Measurements from ENCODE around the gene RCAN2.

RCAN2 gene

DNA sequence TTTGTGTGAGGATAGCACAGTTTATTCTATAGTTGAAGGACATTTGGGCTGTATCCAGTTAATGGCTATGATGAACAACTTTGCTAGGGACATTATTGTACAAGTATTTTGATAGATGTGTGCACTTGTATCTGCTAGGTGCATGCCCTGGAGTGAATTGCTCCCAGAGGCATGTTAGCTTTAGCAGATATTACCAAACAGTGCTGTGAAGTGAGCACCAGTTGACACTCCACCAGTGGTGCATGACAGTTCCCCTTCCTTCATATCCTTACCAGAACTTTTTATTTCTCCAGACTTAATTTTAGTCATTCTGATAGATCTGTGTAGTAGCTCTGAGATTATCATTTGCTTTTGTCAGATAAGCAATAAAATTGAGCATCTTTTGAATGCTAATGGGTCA, 271.6 kb downstream of the RCAN2 start:
- no peak for DNase-seq (ENCODE audit: low read depth, low spot score)

DNA sequence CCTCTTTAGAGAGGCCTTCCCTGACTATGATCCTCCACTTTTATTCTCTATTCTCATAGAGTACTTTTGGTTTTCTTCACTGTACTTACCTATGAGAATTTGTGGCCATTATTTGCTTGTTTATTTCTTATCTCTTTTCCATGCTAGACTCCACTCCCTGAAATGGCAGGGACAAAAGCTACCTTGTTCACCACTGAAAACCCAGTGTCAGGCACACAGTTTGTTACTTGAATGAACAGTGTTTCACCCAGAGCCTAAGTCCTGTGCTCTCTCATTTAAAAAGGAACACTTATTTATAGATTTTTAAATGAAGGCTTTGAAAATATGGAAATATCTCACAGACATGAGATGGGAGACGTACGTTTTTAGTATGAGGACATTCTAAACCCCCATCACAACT, 272.8 kb downstream of the RCAN2 start:
- DNase-seq (ENCODE audit: low read depth, low spot score) = no peak

DNA sequence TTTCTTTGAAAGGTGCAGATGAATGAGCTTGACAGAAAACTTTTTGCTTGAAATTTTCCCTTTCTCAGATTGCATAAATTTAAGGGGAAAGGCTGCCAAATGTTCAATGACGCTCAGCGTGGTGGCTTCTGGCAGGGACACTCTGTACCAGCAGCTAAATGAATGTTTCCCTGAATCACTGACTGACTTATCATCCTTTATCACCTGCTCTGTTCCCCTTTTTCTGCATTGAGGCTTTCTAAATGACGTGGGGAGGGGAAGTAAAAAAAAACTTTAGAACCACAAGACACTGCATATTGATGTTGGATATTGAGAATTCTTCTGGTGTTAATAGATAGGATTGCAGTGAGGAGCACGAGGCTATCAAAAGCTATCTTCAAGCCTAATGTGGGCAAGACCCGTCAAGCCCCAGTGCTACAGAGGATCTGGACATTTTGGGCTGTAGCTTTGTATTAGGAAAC, 273.5 kb downstream of the RCAN2 start:
- DNase-seq (ENCODE audit: low read depth, low spot score) = no peak

DNA sequence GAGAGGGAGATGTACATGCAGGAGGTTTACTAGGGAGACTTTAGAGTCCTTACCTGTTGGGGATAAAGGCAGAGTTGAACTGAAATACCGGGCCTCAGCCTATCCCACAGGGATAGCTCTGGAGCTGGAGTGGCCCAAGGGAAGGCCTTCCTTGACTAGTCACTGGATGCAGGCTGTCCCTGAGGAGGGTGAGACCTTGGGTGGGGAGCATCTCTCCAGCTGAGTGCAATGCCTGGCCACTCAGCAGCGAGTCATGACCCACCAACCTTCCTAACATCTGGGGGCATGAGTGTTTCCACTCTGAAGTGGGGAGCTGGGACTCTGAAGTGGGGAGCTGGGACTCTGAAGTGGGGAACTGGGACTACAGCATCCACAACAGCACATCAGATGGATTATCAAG, 274.4 kb downstream of the RCAN2 start:
- no peak for DNase-seq (ENCODE audit: low read depth, low spot score)

- DNase-seq (ENCODE audit: low read depth, low spot score) = no peak
These were observed 275.5 kb downstream of the RCAN2 start for GRCh38 chr6:46215777-46216176.

DNA sequence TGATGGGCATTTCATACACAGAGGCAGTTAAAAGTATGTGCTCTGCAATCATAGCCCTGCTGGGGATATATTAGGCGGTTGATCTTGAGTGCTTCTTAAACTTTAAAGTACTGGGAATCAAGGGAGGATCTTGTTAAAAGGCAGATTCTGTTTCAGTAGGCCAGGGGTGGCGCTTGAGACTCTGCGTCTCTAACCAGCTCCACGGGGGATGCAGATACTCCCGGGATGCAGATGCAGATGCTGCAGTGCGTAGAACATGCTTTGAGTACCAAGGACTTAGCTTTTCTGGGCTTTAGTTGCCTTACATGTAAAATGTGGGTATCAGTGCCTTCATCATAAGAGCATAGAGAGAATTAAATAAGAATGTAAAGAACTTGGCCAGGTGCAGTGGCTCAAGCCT, 276.0 kb downstream of the RCAN2 start:
- DNase-seq (ENCODE audit: low read depth, low spot score) = no peak

GRCh38 chr6:46211917-46212316, 279.3 kb downstream of the RCAN2 start:
- DNase-seq (ENCODE audit: low read depth, low spot score) = no peak

- DNase-seq (ENCODE audit: low read depth, low spot score) = no peak
These were observed 281.0 kb downstream of the RCAN2 start for GRCh38 chr6:46210294-46210693.

- DNase-seq (ENCODE audit: low read depth, low spot score) = no peak
These were observed 282.9 kb downstream of the RCAN2 start for GRCh38 chr6:46208303-46208702.

GRCh38 chr6:46207174-46207573, 284.1 kb downstream of the RCAN2 start:
- DNase-seq (ENCODE audit: low read depth, low spot score) = no peak

DNA sequence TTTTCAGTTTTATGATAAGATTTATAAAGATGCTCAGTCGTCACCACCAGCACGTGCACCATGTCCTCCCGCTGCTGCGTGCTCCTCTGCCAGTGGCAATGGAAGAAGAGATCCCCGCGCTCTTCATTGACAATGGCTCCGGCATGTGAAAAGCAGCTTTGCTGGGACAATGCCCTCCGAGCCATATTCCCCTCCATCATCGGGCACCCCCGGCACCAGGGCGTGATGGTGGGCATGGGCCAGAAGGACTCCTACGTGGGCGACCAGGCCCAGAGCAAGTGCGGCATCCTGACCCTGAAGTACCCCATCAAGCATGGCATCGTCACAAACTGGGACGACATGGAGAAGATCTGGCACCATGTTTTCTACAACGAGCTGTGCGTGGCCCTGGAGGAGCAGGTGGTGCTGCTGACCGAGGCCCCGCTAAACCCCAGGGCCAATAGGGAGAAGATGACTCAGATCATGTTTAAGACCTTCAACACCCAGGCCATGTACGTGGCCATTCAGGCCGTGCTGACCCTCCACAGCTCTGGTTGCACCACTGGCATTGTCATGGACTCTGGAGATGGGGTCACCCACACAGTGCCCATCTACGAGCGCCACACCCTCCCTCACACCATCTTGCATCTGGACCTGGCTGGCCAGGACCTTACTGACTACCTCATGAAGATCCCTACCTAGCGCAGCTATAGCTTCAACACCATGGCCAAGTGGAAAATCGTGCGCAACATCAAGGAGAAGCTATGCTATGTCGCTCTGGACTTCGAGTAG, 286.2 kb downstream of the RCAN2 start:
- no peak for DNase-seq (ENCODE audit: low read depth, low spot score)

DNA sequence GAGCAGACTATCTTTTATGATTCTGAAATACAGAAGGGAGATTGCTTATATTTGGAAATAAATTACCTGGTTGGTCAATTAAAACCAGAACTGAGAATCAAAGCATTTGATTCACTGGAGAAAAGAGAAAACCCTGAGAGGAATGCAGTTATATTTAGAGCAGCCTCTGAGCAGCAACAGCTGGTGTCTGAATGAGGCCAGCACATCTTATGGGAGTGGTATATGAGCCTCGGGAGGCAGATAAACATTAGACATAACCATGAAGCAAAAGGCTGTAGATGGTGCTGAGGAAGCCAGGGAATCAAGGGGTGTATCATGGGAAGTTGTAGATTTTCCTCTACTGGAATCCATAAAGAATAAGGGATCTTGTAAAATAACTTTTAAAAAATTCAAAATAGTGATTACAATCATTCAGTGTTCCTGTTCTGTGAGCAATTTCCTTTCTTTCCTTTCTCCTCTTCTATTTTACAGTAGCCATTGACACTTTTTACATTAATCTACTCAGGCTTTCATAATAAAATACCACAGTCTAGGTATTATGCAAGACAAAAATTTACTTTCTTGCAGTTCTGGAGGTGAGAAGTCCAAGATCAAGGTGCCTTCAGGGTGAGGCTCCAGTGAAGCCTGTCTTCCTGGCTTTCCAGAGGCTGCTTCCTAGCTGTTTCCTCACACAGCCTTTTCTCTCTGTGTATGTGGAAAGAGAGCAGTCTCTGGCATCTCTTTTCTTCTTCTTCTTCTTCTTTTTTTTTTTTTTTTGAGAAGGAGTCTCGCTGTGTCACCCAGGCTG, 287.7 kb downstream of the RCAN2 start:
- no peak for DNase-seq (ENCODE audit: low read depth, low spot score)

DNA sequence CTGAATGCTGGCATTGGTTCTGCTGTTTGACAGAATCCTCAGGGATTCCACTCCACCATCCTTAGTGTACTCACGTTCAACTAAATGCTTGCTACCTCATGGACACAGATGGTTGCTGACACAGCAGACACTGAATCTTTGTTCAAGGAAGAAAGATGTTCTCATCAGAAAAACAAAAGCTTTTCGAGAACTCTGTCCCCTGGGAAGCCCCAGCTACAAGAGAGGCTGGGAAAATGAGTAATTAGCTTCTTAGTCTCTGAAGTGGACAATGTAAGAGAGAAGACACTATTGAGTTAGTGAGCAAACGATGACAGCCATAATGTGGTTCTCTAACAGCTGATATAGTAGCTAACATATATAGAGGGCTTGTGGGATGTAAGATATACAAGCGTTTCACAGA, 289.5 kb downstream of the RCAN2 start:
- no peak for DNase-seq (ENCODE audit: low read depth, low spot score)

DNA sequence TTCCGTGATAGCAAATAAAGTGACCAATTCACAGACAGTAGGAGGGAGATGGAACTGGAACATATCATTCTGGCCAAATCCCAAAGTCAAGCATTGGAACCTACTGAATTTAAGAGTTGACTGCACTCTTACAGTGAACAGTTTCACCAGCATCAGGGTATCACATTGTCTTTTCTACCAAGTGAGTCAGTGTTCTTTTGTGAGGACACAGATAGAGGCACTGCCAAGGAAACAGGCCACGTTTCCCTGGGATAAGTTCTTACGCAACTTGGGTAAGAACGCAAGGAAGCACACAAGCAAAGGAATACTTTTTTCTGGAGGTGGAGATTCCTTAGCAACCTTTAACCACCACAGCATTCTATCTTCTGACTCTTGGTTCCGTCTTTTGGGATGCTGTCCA, 291.9 kb downstream of the RCAN2 start:
- no peak for DNase-seq (ENCODE audit: low read depth, low spot score)

DNA sequence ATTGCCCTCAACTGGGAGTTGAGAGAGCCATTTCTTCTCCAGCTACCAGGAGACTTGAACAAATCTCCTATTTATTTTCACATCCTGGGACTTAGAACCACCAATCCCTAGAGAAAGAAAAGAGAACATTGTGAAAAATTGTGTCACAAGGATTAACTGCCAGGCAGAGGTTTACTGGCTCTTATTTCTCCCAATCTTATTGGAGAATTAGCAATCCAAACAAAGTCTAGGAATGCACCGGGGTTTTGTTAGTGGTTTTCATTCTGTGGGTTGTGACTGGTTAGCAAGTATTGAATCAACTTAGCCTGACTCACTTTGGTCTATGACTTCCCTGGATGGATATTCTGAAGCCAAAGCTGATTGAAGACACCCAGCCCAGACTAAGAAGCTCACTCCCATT, 299.3 kb downstream of the RCAN2 start:
- no peak for DNase-seq (ENCODE audit: low read depth, low spot score)

GRCh38 chr6:46190889-46191288, 300.4 kb downstream of the RCAN2 start:
- DNase-seq (ENCODE audit: low read depth, low spot score) = no peak

- DNase-seq (ENCODE audit: low read depth, low spot score) = no peak
These were observed 301.5 kb downstream of the RCAN2 start for GRCh38 chr6:46189726-46190125.

- no peak for DNase-seq (ENCODE audit: low read depth, low spot score)
These were observed 304.7 kb downstream of the RCAN2 start for GRCh38 chr6:46186583-46186982.

DNA sequence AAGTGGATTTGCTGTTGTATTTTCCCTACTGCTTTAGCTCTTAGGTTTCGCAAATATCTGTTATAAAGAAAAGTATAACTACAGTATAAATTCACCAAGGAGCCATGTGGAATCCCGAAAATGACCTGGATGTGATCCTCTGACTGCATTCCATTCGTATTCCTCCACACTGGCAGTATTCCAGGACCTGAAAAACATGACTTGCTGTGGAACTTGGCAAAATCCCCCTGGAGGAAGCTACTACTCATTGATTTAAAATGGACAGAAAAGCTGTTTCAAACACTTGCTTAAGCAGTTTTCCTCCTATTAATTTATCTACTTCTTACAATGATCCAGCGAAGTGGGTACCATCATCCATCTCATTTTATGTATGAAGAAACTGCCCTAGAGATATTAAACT, 307.1 kb downstream of the RCAN2 start:
- no peak for DNase-seq (ENCODE audit: low read depth, low spot score)

GRCh38 chr6:46175976-46176375, 315.3 kb downstream of the RCAN2 start:
- DNase-seq (ENCODE audit: low read depth, low spot score) = no peak

- DNase-seq (ENCODE audit: low read depth, low spot score) = no peak
These were observed 315.8 kb downstream of the RCAN2 start for GRCh38 chr6:46175446-46175845.

GRCh38 chr6:46174904-46175303, 316.3 kb downstream of the RCAN2 start:
- DNase-seq (ENCODE audit: low read depth, low spot score) = no peak

DNA sequence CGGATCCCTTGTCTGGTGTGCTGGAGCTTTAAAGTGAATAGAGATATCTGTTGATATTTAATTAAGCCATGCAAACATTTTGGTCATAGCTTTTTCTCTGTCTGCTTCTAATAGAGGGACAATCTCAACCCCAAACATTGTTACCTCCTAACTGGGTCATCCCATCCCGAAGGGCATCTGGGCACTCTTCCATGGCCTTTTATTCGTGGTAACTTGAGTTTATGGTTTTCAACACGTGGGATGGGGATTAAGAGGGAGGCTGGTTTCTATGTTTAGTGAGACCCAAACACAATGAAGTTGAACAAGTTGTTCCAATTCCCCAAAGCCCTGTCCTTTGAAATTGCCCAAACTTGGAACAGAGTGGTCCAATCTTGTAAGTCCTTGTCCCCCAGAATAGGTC, 319.1 kb downstream of the RCAN2 start:
- DNase-seq (ENCODE audit: low read depth, low spot score) = no peak
